Hepatic stellate cell (primary cell): ENCODE measurements around the gene SIK1.
A peak's percentile ranks its signal among the peaks of the same experiment; 100 is the strongest.
"Not testable (repeated sequence)": the region's sequence is repeated elsewhere in the genome, so short reads cannot be mapped to it uniquely, and the experiment has no call there.

ENCODE experiments used
- DNase-seq: peaks from one replicate; pipeline ENCODE4 v3.0.0; 2011; ENCODE audit warnings: low spot score

The SIK1 gene

GRCh38 chr21:43396788-43397438 lies 30.0 kb downstream of the SIK1 start:
- not testable (repeated sequence) for DNase-seq

GRCh38 chr21:43383351-43383750 lies 43.6 kb downstream of the SIK1 start:
- not testable (repeated sequence) for DNase-seq

- DNase-seq: not testable (repeated sequence)
These were observed 44.0 kb downstream of the SIK1 start for GRCh38 chr21:43382902-43383301.

DNA sequence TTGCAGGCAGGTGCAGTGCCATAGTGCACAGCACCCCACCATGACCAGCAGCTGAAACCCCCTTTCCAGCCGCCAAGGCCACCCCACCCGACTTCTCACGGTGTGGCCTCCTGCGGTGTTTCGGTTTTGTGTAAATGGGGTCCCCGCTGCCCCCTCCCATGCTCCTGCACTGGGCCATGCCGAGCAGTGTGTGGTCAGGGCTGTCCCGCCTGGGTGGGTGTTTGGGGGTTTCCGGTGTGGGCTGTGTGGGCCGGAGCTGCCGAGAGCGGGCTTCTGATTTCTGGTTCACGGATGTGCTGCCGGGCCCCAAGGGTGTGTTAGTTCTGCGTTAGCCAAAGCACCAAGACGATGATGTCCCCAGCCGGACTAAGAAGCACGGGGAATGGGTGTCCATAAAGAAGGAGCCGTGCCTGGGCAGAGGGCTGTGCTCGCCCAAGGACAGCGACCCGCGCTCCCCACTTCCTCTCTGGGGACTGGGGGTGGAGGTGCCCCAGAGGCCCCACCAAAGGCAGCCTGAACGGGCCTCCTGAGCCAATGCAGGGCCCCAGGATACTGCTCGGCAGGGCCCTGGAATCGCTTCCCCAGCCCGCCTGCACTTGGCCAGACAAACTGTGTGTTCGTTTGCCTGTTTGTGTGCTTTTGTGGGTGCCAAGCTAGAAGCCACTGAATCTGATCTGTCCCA lies 45.9 kb downstream of the SIK1 start:
- DNase-seq: not testable (repeated sequence)

GRCh38 chr21:43380337-43380736 lies 46.6 kb downstream of the SIK1 start:
- DNase-seq: not testable (repeated sequence)

DNA sequence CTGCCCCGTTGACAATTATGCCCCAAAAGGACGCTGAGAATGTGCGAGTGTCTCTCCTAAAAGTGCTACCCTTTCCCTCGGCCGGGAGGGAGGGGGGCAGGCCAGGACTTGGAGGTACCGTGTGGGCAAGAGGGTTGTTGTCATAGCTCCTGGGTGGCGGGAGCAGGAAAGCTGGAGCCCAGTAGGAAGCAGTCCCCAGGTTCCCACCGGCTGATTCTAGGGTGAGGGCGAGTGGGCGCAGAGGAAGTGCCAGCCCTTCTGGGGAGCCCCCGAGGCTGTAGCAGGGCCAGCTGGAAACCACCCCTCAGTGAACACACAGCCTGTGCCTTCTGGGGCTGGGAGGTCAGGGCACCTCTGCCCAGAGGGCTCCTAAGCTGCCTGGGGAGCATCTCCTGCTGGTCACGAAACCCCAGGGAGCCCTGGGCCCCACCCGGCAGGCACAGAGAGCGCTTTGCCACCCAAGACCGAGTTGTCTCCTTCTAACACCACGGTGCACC lies 47.3 kb downstream of the SIK1 start:
- not testable (repeated sequence) for DNase-seq

DNA sequence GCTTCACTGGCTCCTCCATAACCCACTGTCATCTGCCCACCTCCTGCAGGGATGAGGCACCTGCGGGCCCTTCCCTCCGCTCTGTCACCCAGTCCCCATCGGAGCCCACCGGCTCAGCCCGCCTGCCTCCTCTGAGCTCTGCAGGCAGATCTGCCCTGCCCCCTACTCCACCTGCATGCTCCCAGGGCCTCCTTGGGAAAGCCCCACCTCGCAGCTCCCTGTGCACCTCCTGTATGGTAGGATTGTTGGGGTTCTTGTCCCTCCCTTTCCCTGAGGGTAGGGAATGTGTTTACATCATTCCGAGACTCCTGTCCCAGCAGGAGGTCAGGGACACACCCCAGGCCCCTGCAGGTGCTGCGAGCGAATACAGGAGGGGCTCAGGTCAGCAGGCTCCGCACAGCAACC lies 50.5 kb downstream of the SIK1 start:
- no peak for DNase-seq

- DNase-seq: no peak
These were observed 51.0 kb downstream of the SIK1 start for GRCh38 chr21:43375837-43376477.

GRCh38 chr21:43375006-43375836 lies 51.7 kb downstream of the SIK1 start:
- DNase-seq: no peak

- DNase-seq: no peak
These were observed 52.6 kb downstream of the SIK1 start for GRCh38 chr21:43374228-43374885.

- no peak for DNase-seq
These were observed 53.3 kb downstream of the SIK1 start for GRCh38 chr21:43373362-43374227.

DNA sequence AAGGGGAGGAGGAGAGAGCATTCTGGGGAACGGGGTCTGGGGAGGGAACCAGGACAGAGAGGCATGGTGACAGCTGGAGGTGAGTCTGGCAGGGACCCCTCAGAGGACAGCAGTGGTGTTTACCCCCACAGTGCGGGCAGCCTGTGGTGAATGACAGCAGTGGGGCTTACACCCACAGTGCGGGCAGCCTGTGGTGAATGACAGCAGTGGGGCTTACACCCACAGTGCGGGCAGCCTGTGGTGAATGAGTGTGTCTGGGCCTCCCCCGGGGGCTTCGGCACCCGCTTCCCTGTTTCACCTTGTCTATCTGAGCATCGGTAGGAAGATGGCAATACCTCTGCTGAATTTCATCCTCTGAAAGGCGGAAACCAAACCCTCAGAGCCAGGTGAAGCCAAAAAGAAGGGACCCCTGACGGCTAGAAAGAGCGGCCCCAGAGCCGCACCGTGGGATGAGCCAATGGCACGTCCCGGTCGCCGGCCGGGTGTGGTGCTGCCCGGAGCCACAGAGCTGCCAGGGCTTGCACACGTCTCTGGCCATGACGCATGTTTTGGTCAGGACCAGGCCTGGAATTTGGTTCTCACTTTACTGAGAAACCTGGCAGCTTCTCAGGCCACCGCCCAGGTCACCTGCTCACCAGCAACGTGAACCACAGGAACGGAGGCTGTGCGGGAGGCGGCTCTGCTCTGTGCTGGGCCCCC lies 54.1 kb downstream of the SIK1 start:
- DNase-seq: no peak

- DNase-seq: no peak
These were observed 55.1 kb downstream of the SIK1 start for GRCh38 chr21:43371786-43372185.

- no peak for DNase-seq
These were observed 55.9 kb downstream of the SIK1 start for GRCh38 chr21:43370888-43371570.

GRCh38 chr21:43370091-43370658 lies 56.8 kb downstream of the SIK1 start:
- no peak for DNase-seq

GRCh38 chr21:43369596-43370090 lies 57.3 kb downstream of the SIK1 start:
- no peak for DNase-seq

- peak; percentile 48 for DNase-seq
These were observed 57.8 kb downstream of the SIK1 start for GRCh38 chr21:43369124-43369523.

DNA sequence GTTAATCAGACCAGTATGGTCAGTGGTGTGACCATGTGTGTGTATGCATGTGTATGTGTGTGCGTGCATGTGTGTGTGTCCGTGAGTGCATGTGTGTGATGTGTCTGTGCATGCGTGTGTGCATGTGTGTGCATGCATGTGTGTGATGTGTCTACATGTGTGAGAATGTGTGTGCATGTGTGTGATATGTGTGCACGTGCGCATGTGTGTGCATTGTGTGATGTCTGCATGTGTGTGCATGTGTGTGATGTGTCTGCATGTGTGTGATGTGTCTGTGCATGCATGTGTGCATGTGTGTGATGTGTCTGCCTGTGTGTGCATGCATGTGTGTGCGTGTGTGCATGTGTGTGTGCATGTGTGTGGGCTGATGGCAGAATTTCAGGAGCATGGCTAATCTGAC lies 58.2 kb downstream of the SIK1 start:
- DNase-seq: no peak

- DNase-seq: no peak
These were observed 59.1 kb downstream of the SIK1 start for GRCh38 chr21:43367859-43368258.
